Ishikawa (cell line): Measurements from ENCODE around the gene LITAF.

Experiments used
- CEBPB ChIP-seq: IDR thresholded peaks from 2 replicates; pipeline ENCODE4 v1.6.1; 2012
- MAX ChIP-seq: IDR thresholded peaks from 2 replicates; pipeline ENCODE4 v1.6.1; 2012
- RAD21 ChIP-seq: IDR thresholded peaks from 2 replicates; pipeline ENCODE4 v1.6.1; 2012; ENCODE audit warnings: low read depth
- REST ChIP-seq: IDR thresholded peaks from 2 replicates; pipeline ENCODE4 v1.6.1; 2012; ENCODE audit warnings: low read depth, mild to moderate bottlenecking
- TCF12 ChIP-seq: IDR thresholded peaks from 2 replicates; pipeline ENCODE4 v1.6.1; 2012; ENCODE audit warnings: low read depth
- USF1 ChIP-seq: IDR thresholded peaks from 2 replicates; pipeline ENCODE4 v1.6.1; 2012

GRCh38 chr16:11585460-11586377 is 1.0 kb downstream of the LITAF start:
- TF ChIP-seq TCF12 (no peak), REST (no peak), USF1 (no peak), MAX (no peak), RAD21 (no peak), CEBPB (no peak)
